H1 (cell line): Measurements from ENCODE around the gene SULT6B1. TPM values are rescaled to one million over a fixed set of nuclear protein-coding genes. Genes with fewer than 3 reads are reported as not detected.

ENCODE experiments used
- CBX5 ChIP-seq: fragments of 300-800, 300-1000 bp; sonication (generic); IDR thresholded peaks from 2 replicates; pipeline ENCODE4 v1.7.1; 2016; ENCODE audit warnings: antibody characterized with exemption, low read length, low read depth
- CEBPB ChIP-seq: IDR thresholded peaks from 2 replicates; pipeline ENCODE4 v1.6.1; 2012; ENCODE audit warnings: low read depth, low read length
- CHD1 ChIP-seq: IDR thresholded peaks from 2 replicates; pipeline ENCODE4 v1.6.1; 2012; ENCODE audit warnings: low read depth, low read length, improper control_type of control experiment
- EP300 ChIP-seq, 2 experiments: IDR thresholded peaks; 1 replicate in 1 of 2; 2 replicates in 1 of 2; pipeline ENCODE4 v1.6.1; 2011 to 2012; ENCODE audit warnings: low read depth in 2 of 2, low read length in 2 of 2, mild to moderate bottlenecking in 2 of 2, borderline replicate concordance in 1 of 2, inconsistent platforms in 1 of 2, moderate library complexity in 1 of 2
- GABPA ChIP-seq: IDR thresholded peaks from 2 replicates; pipeline ENCODE4 v1.6.1; 2011; ENCODE audit warnings: mild to moderate bottlenecking, low read length, moderate library complexity, borderline replicate concordance; ENCODE audit not compliant: insufficient read depth
- KDM4A ChIP-seq: IDR thresholded peaks from one replicate; pipeline ENCODE4 v1.7.1; 2012; ENCODE audit warnings: low read depth, mild to moderate bottlenecking, moderate library complexity, low read length, inconsistent platforms; ENCODE audit not compliant: severe bottlenecking
- RBBP5 ChIP-seq: IDR thresholded peaks from 2 replicates; pipeline ENCODE4 v1.7.1; 2012; ENCODE audit warnings: low read depth, mild to moderate bottlenecking, inconsistent platforms, low read length, moderate library complexity, borderline replicate concordance
- TEAD4 ChIP-seq: IDR thresholded peaks from 2 replicates; pipeline ENCODE4 v1.6.1; 2012; ENCODE audit warnings: low read depth, low read length, inconsistent platforms, mixed read lengths
- polyA plus RNA-seq, 7 experiments: library from polyadenylated mRNA; depleted of rRNA in 3 of 7; stranded (reverse) in 5 of 7; unstranded in 2 of 7; fragments of >200 nt in 5 of 7; fragments of 200-250 nt in 2 of 7; gene quantifications; 1 replicate in 5 of 7; 2 replicates in 1 of 7; 4 replicates in 1 of 7; pipeline versions ENCODE4 v1.2.1 to v1.2.3, GENCODE V29; 2011 to 2013; ENCODE audit warnings: missing spikeins in 2 of 7, mixed read lengths in 2 of 7
- total RNA-seq: library from RNA; stranded (reverse); fragmentation: NEBNext Ultra II Directional; extraction: Animal tissue kit (Norgen Biotek cat#: 25700); gene quantifications from 2 replicates; pipeline ENCODE4 v1.2.1, GENCODE V29; 2021
- TF ChIP-seq, protein P1 (sequence below): fragments of 300-600 bp; sonication (generic); IDR thresholded peaks from 2 replicates; pipeline ENCODE4 v1.7.1; 2012; ENCODE audit warnings: low read length, moderate library complexity, mild to moderate bottlenecking, inconsistent platforms; ENCODE audit not compliant: insufficient replicate concordance

Gene SULT6B1
- total and polyA plus RNA-seq, 2 of the 8 experiments (the other 6 are each of a cell fraction or from before 2014, with no cell fraction given) = not detected

DNA sequence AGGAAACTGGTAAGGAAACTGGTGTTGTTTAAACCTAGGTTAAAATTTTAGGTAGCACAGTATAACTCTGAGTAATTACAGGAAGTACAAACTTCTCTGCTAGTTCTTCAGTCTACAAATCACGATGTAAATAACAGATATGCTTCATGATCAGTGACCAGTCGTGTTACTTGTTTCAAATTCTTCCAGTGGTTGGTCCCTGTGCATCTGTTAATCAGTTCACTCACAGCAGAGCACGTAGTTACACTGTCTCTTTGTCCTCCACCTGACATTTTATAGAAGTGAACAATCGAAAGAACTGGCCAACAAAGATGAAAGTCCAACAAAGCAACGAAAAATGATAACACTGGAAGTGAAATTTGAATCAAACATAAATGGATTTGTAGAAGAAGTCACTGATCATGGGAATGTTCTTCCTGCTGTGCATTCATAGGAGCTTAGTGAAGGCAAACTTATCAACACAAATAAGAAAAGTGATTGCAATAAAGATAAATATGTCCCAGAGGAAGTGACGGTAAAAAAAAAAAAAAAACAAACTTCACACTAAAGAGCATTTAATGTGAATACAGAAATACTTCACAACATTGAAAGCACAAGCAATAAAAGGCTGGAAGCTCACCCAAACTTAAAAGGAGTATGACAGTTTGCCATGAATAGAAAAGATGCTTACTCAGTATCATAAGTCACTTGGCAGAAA is 38.7 kb downstream of the SULT6B1 start (continued):
- TF ChIP-seq CHD1 = no peak
- TF ChIP-seq, protein P1, sequence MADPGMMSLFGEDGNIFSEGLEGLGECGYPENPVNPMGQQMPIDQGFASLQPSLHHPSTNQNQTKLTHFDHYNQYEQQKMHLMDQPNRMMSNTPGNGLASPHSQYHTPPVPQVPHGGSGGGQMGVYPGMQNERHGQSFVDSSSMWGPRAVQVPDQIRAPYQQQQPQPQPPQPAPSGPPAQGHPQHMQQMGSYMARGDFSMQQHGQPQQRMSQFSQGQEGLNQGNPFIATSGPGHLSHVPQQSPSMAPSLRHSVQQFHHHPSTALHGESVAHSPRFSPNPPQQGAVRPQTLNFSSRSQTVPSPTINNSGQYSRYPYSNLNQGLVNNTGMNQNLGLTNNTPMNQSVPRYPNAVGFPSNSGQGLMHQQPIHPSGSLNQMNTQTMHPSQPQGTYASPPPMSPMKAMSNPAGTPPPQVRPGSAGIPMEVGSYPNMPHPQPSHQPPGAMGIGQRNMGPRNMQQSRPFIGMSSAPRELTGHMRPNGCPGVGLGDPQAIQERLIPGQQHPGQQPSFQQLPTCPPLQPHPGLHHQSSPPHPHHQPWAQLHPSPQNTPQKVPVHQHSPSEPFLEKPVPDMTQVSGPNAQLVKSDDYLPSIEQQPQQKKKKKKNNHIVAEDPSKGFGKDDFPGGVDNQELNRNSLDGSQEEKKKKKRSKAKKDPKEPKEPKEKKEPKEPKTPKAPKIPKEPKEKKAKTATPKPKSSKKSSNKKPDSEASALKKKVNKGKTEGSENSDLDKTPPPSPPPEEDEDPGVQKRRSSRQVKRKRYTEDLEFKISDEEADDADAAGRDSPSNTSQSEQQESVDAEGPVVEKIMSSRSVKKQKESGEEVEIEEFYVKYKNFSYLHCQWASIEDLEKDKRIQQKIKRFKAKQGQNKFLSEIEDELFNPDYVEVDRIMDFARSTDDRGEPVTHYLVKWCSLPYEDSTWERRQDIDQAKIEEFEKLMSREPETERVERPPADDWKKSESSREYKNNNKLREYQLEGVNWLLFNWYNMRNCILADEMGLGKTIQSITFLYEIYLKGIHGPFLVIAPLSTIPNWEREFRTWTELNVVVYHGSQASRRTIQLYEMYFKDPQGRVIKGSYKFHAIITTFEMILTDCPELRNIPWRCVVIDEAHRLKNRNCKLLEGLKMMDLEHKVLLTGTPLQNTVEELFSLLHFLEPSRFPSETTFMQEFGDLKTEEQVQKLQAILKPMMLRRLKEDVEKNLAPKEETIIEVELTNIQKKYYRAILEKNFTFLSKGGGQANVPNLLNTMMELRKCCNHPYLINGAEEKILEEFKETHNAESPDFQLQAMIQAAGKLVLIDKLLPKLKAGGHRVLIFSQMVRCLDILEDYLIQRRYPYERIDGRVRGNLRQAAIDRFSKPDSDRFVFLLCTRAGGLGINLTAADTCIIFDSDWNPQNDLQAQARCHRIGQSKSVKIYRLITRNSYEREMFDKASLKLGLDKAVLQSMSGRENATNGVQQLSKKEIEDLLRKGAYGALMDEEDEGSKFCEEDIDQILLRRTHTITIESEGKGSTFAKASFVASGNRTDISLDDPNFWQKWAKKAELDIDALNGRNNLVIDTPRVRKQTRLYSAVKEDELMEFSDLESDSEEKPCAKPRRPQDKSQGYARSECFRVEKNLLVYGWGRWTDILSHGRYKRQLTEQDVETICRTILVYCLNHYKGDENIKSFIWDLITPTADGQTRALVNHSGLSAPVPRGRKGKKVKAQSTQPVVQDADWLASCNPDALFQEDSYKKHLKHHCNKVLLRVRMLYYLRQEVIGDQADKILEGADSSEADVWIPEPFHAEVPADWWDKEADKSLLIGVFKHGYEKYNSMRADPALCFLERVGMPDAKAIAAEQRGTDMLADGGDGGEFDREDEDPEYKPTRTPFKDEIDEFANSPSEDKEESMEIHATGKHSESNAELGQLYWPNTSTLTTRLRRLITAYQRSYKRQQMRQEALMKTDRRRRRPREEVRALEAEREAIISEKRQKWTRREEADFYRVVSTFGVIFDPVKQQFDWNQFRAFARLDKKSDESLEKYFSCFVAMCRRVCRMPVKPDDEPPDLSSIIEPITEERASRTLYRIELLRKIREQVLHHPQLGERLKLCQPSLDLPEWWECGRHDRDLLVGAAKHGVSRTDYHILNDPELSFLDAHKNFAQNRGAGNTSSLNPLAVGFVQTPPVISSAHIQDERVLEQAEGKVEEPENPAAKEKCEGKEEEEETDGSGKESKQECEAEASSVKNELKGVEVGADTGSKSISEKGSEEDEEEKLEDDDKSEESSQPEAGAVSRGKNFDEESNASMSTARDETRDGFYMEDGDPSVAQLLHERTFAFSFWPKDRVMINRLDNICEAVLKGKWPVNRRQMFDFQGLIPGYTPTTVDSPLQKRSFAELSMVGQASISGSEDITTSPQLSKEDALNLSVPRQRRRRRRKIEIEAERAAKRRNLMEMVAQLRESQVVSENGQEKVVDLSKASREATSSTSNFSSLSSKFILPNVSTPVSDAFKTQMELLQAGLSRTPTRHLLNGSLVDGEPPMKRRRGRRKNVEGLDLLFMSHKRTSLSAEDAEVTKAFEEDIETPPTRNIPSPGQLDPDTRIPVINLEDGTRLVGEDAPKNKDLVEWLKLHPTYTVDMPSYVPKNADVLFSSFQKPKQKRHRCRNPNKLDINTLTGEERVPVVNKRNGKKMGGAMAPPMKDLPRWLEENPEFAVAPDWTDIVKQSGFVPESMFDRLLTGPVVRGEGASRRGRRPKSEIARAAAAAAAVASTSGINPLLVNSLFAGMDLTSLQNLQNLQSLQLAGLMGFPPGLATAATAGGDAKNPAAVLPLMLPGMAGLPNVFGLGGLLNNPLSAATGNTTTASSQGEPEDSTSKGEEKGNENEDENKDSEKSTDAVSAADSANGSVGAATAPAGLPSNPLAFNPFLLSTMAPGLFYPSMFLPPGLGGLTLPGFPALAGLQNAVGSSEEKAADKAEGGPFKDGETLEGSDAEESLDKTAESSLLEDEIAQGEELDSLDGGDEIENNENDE = no peak
- TF ChIP-seq KDM4A = no peak
- TF ChIP-seq CBX5 = no peak
- TF ChIP-seq EP300 (IDR thresholded peaks at IDR 0.05; ENCODE audit: borderline replicate concordance in 1 of 2, low read depth in 2 of 2, low read length in 2 of 2) = no peak
- TF ChIP-seq RBBP5 = no peak
- no peak for TF ChIP-seq CEBPB
- TF ChIP-seq TEAD4 = no peak
- no peak for TF ChIP-seq GABPA
